ENCODE results near the gene SNRNP35. TPM values are rescaled to one million over a fixed set of nuclear protein-coding genes. Genes with fewer than 3 reads are reported as not detected.

SNRNP35 gene
- total RNA-seq, 1 donor from 2014 or later = 16.9 TPM

- no peaks in the 10 kb centered on the region for H3K27me3 ChIP-seq
- peak in 1 of 2 donors; percentile 93 for DNase-seq (ENCODE audit: extremely low spot score in 2 of 2)
- H3K36me3 ChIP-seq = no peaks in the 10 kb centered on the region
- H3K4me1 ChIP-seq = peaks cover 42% of the 10 kb centered on the region
- TF ChIP-seq CTCF (IDR thresholded peaks at IDR 0.05) (peak in 1 of 3 experiments; percentile 7), POLR2A (IDR thresholded peaks at IDR 0.05) (peak in 1 of 2 donors; percentile 61), POLR2AphosphoS5 (IDR thresholded peaks at IDR 0.05; ENCODE audit: insufficient read depth in 1 of 2, low read depth in 1 of 2) (peak; percentile 56 to 96)
- no peaks in the 10 kb centered on the region for H3K9me3 ChIP-seq
- intact Hi-C loops (cut with DNase I) = no loop called here
- peak within 1 kb of the TSS; percentile 61 to 90 for H3K4me3 ChIP-seq
- peak within 1 kb of the TSS; percentile 81 for H3K27ac ChIP-seq
Measured at GRCh38 chr12:123436017-123436964, 21.6 kb upstream of the SNRNP35 start, which contains the start of gene RILPL2. RILPL2 (minus strand) TSS chr12:123436684; CDS start chr12:123436420, 264 bp downstream.

DNA sequence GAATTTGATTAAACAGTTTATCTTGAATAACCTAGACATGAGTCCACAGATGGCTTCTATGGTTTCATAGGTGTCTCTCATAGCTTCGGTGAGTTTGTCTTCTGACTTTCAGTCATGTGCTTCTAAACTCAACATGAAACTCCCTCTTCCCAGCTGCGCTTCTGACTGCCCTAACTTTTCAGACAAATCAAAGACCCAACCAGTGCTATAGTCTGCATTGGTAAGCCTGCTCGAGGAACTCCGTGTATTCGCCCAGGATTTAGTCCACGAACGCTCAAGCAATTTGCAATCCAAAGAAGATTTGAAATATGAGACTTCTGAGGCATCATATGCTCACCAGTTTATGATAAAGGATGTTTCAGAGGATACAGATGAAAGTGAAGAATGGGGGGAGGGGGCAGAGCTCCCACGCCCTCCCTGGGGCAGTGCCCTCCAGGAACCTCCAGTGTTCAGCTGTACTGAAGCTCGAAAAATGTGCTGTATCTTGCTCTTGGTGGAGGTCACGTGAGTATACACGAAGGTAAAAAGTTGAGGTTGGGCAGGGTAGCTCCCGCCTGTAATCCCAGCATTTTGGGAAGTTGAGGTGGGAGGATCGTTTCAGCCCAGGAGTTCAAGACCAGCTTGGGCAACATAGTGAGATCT, 16.3 kb upstream of the SNRNP35 start:
- TF ChIP-seq POLR2AphosphoS5 (IDR thresholded peaks at IDR 0.05; ENCODE audit: insufficient read depth in 1 of 2, low read depth in 1 of 2) = no peak
- no peak for TF ChIP-seq POLR2A (IDR thresholded peaks at IDR 0.05)
- no peak for TF ChIP-seq CTCF (IDR thresholded peaks at IDR 0.05)
- Histone ChIP-seq H3K4me3 (no peak overlapping the region), H3K9me3 (no peaks in the 10 kb centered on the region), H3K4me1 (peaks cover 17% of the 10 kb centered on the region), H3K27ac (no peak overlapping the region), H3K27me3 (no peaks in the 10 kb centered on the region), H3K36me3 (no peaks in the 10 kb centered on the region)
- intact Hi-C loops (cut with DNase I) = no loop called here
- no peak for DNase-seq (ENCODE audit: extremely low spot score in 2 of 2)

GRCh38 chr12:123442774-123443173, 15.2 kb upstream of the SNRNP35 start:
- no peak for DNase-seq (ENCODE audit: extremely low spot score in 2 of 2)
- intact Hi-C loops (cut with DNase I) = no loop called here

DNA sequence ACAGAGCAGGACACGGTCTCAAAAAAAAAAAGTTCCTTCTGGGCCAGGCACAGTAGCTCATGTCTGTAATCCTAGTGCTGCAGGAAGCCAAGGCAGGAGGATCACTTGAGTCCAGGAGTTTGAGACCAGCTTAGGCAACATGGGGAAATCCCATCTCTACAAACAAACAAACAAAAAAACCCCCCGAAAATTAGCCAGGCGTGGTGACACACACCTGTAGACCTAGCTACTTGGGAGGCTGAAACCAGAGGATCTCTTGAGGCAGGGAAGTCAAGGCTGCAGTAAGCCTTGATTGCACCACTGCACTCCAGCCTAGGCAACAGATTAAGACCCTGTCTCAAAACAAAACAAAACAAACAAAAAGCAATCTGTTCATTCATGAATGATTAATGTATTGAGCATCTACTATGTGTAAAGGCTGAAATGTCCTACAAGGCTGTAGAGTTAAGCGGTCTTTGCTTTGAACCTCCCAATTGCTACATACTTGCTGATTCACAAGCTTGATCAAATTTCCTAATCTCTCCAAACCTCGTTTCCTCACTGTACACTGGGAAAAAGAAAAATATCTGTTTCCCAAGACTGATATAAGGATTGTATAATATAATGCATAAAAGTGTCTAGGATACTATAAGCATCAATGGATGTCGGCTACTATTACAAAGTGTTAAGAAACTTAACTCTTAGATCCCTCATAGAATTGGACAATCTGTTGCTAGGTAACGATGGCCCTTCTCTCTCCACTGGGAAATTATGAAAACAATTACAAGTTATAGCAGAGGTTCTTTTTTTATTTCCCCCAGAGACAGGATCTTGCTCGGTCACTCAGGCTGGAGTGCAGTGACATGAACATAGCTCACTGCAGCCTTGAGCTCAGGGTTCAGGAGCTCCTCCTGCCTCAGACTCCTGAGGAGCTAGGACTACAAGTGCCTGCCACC, 13.6 kb upstream of the SNRNP35 start:
- intact Hi-C loops (cut with DNase I) = no loop called here
- Histone ChIP-seq H3K27me3 (no peaks in the 10 kb centered on the region), H3K36me3 (no peaks in the 10 kb centered on the region), H3K27ac (peak overlapping the region; percentile 72), H3K4me1 (peaks cover 20% of the 10 kb centered on the region), H3K9me3 (no peaks in the 10 kb centered on the region), H3K4me3 (no peak overlapping the region)
- TF ChIP-seq POLR2A (IDR thresholded peaks at IDR 0.05) = no peak
- no peak for TF ChIP-seq POLR2AphosphoS5 (IDR thresholded peaks at IDR 0.05; ENCODE audit: insufficient read depth in 1 of 2, low read depth in 1 of 2)
- TF ChIP-seq CTCF (IDR thresholded peaks at IDR 0.05) = no peak
- DNase-seq (ENCODE audit: extremely low spot score in 2 of 2) = no peak

More at GRCh38 chr12:123442774-123443173, 15.2 kb upstream of the SNRNP35 start:
- H3K9me3 ChIP-seq = no peaks in the 10 kb centered on the region
- peaks cover 20% of the 10 kb centered on the region for H3K4me1 ChIP-seq
- H3K4me3 ChIP-seq = no peak overlapping the region
- TF ChIP-seq POLR2AphosphoS5 (IDR thresholded peaks at IDR 0.05; ENCODE audit: insufficient read depth in 1 of 2, low read depth in 1 of 2) (no peak), POLR2A (IDR thresholded peaks at IDR 0.05) (no peak), CTCF (IDR thresholded peaks at IDR 0.05) (no peak)
- no peaks in the 10 kb centered on the region for H3K36me3 ChIP-seq
- H3K27ac ChIP-seq = no peak overlapping the region
- H3K27me3 ChIP-seq = no peaks in the 10 kb centered on the region

Data from vagina (tissue), 2 donors.